Keratinocyte (primary cell): ENCODE measurements around the gene EEF2. TPM values are rescaled to one million over a fixed set of nuclear protein-coding genes. Genes with fewer than 3 reads are reported as not detected.
"Not testable (repeated sequence)": the region's sequence is repeated elsewhere in the genome, so short reads cannot be mapped to it uniquely, and the experiment has no call there.

ENCODE experiments used
- DNase-seq: peaks from one replicate; pipeline ENCODE4 v3.0.0-alpha.2; 2011; ENCODE audit warnings: low read depth, missing footprints, low spot score
- FAIRE-seq: peaks from 2 replicates; lab custom pipeline; 2011; peaks lifted over from hg19 to GRCh38; lab: Jason Lieb, UNC
- H2AFZ ChIP-seq: 2 replicates; pipeline ENCODE4 v1.6.0; 2012; ENCODE audit warnings: low read length, control low read depth, inconsistent platforms; ENCODE audit not compliant: control insufficient read depth
- H3K27ac ChIP-seq: 2 replicates; pipeline ENCODE4 v1.5.1; 2011; ENCODE audit warnings: low read length; ENCODE audit not compliant: control insufficient read depth, insufficient read depth
- H3K27me3 ChIP-seq: 3 replicates; pipeline ENCODE4 v1.6.0; 2011; ENCODE audit warnings: low read length; ENCODE audit not compliant: control insufficient read depth, insufficient read depth; ENCODE audit errors: extremely low read depth
- H3K36me3 ChIP-seq, 2 experiments: 2 replicates in 1 of 2; 3 replicates in 1 of 2; pipeline ENCODE4 v1.5.1; 2011; ENCODE audit warnings: low read length in 2 of 2, mild to moderate bottlenecking in 1 of 2; ENCODE audit not compliant: control insufficient read depth in 2 of 2, insufficient read depth in 2 of 2; ENCODE audit errors: extremely low read depth in 1 of 2
- H3K4me1 ChIP-seq: 3 replicates; pipeline ENCODE4 v1.5.1; 2011; ENCODE audit warnings: low read length; ENCODE audit not compliant: control insufficient read depth, insufficient read depth; ENCODE audit errors: extremely low read depth
- H3K4me2 ChIP-seq: 3 replicates; pipeline ENCODE4 v1.6.0; 2011; ENCODE audit warnings: low read depth, low read length; ENCODE audit not compliant: control insufficient read depth, insufficient read depth; ENCODE audit errors: extremely low read depth
- H3K4me3 ChIP-seq, 3 experiments: fragments of 200-600 bp in 1 of 3; sonication (generic) in 1 of 3; 2 replicates in 2 of 3; 3 replicates in 1 of 3; pipeline ENCODE4 v1.5.1; 2011 to 2016; ENCODE audit warnings: low read length in 3 of 3, mild to moderate bottlenecking in 3 of 3, control low read depth in 2 of 3, inconsistent platforms in 1 of 3, low read depth in 1 of 3, mixed read lengths in 1 of 3, mixed run types in 1 of 3, moderate library complexity in 1 of 3; ENCODE audit not compliant: control insufficient read depth in 2 of 3, insufficient read depth in 2 of 3; ENCODE audit errors: extremely low read depth in 1 of 3
- H3K79me2 ChIP-seq: 2 replicates; pipeline ENCODE4 v1.6.0; 2012; ENCODE audit warnings: low read length; ENCODE audit not compliant: control insufficient read depth, insufficient read depth
- H3K9ac ChIP-seq: 3 replicates; pipeline ENCODE4 v1.6.0; 2011; ENCODE audit warnings: low read length; ENCODE audit not compliant: control insufficient read depth, insufficient read depth; ENCODE audit errors: extremely low read depth
- H3K9me1 ChIP-seq: 3 replicates; pipeline ENCODE4 v1.6.0; 2011; ENCODE audit warnings: low read length; ENCODE audit not compliant: control insufficient read depth, insufficient read depth; ENCODE audit errors: extremely low read depth
- H3K9me3 ChIP-seq: 2 replicates; pipeline ENCODE4 v1.5.1; 2012; ENCODE audit warnings: low read depth, low read length; ENCODE audit not compliant: control insufficient read depth
- H4K20me1 ChIP-seq: 3 replicates; pipeline ENCODE4 v1.6.0; 2011; ENCODE audit warnings: low read length; ENCODE audit not compliant: control insufficient read depth, insufficient read depth; ENCODE audit errors: extremely low read depth
- EZH2 ChIP-seq: IDR thresholded peaks from one replicate; pipeline ENCODE4 v1.6.1; 2012; ENCODE audit warnings: inconsistent platforms, mild to moderate bottlenecking, low read length, moderate library complexity
- dilution Hi-C: fragments of 300-500 bp; cut with MboI; formaldehyde crosslinking; loops from one replicate; pipeline ENCODE4 v1.7.0; 2020; ENCODE audit warnings: low sequenced_read_pairs; ENCODE audit not compliant: extremely low pct_ligation_motif_present
- polyA plus RNA-seq, 5 experiments: library from polyadenylated mRNA; depleted of rRNA in 3 of 5; stranded (reverse) in 3 of 5; stranded (forward) in 1 of 5; unstranded in 1 of 5; fragments of >200 nt; gene quantifications; 1 replicate in 1 of 5; 2 replicates in 3 of 5; 3 replicates in 1 of 5; pipeline versions ENCODE4 v1.2.1 to v1.2.3, GENCODE V29; 2011 to 2012; ENCODE audit warnings: missing spikeins in 2 of 5, low read depth in 1 of 5, low replicate concordance in 1 of 5
- TF ChIP-seq, protein P1 (sequence below), 3 experiments: IDR thresholded peaks in 1 of 3; conservative IDR thresholded peaks in 1 of 3; optimal IDR thresholded peaks in 1 of 3; 2 replicates in 2 of 3; 3 replicates in 1 of 3; pipeline versions ENCODE3 to v1.5.1; 2011; ENCODE audit warnings: low read length in 3 of 3, mild to moderate bottlenecking in 3 of 3, moderate library complexity in 2 of 3, control low read depth in 1 of 3, inconsistent platforms in 1 of 3; ENCODE audit not compliant: insufficient read depth in 2 of 3; ENCODE audit errors: extremely low read depth in 1 of 3

Gene EEF2
- polyA plus RNA-seq, 1 donor (not counting 4 experiments of a cell fraction or from before 2014, with no cell fraction given): 1,193 TPM

DNA sequence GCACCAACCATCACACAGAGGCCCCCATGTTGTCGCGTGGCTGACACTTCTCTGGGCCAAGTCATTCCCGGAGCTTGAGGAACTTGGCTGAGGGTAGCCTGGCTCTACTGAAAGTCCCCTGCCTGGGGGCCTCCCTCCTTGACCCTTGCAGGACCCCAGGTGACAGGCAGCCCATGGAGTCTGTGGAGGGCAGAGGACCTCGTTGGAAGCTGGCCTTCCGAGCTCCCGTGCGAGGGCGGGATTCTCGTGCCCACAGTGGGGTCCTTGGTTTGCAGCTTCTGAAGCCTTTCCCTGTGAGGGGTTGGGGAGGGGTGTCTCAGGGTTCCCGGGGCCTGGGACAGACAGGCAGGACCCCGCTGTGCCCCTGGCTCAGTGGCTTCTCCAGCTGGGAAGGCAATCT is 36.0 kb downstream of the EEF2 start:
- Histone ChIP-seq H3K27me3 (no peaks in the 10 kb centered on the region), H4K20me1 (no peaks in the 10 kb centered on the region)
- dilution Hi-C loops: no loop called here

GRCh38 chr19:3947316-3947933 is 37.8 kb downstream of the EEF2 start:
- H3K79me2 ChIP-seq, H3K9ac ChIP-seq, DNase-seq, H4K20me1 ChIP-seq, dilution Hi-C loops, H3K27me3 ChIP-seq, H3K36me3 ChIP-seq, H2AFZ ChIP-seq, H3K4me3 ChIP-seq, H3K27ac ChIP-seq, H3K4me2 ChIP-seq, H3K9me3 ChIP-seq, H3K4me1 ChIP-seq, FAIRE-seq, H3K9me1 ChIP-seq: not testable (repeated sequence)

More for the DNA sequence above, 36.0 kb downstream of the EEF2 start:
- TF ChIP-seq, protein P1, sequence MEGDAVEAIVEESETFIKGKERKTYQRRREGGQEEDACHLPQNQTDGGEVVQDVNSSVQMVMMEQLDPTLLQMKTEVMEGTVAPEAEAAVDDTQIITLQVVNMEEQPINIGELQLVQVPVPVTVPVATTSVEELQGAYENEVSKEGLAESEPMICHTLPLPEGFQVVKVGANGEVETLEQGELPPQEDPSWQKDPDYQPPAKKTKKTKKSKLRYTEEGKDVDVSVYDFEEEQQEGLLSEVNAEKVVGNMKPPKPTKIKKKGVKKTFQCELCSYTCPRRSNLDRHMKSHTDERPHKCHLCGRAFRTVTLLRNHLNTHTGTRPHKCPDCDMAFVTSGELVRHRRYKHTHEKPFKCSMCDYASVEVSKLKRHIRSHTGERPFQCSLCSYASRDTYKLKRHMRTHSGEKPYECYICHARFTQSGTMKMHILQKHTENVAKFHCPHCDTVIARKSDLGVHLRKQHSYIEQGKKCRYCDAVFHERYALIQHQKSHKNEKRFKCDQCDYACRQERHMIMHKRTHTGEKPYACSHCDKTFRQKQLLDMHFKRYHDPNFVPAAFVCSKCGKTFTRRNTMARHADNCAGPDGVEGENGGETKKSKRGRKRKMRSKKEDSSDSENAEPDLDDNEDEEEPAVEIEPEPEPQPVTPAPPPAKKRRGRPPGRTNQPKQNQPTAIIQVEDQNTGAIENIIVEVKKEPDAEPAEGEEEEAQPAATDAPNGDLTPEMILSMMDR (optimal IDR thresholded peaks at IDR 0.05 in 1 of 3, IDR thresholded peaks at IDR 0.05 in 1 of 3, conservative IDR thresholded peaks at IDR 0.05 in 1 of 3; ENCODE audit: extremely low read depth in 1 of 3, insufficient read depth in 2 of 3, low read length in 3 of 3): no peak
- TF ChIP-seq EZH2: no peak
- Histone ChIP-seq H3K79me2 (no peaks in the 10 kb centered on the region), H3K9ac (no peak overlapping the region), H3K4me2 (no peak overlapping the region), H3K27ac (no peak overlapping the region), H3K4me1 (no peaks in the 10 kb centered on the region), H3K9me1 (no peaks in the 10 kb centered on the region), H2AFZ (no peak overlapping the region), H3K36me3 (no peaks in the 10 kb centered on the region), H3K9me3 (no peaks in the 10 kb centered on the region), H3K4me3 (no peak overlapping the region)
- DNase-seq (no peak), FAIRE-seq (no peak)

DNA sequence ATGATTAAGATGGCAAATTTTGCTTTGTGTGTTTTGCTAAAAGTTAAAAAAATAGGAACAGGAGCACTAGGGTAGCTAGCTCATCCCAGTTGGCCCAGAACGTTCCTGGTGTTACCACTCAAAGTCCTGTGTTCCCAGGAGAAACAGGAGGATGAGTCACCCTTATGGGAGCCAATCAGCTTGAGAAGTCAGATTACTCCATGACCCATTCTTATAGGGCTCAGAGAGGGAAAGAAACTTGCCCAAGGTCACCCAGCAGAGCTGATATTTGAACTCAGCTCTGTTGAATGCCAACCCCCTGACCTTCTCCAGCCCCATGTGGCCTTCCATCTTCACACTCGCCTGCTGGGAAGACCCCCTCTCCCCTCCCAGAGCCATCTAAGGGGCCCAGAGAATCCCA is 39.4 kb downstream of the EEF2 start:
- no peaks in the 10 kb centered on the region for H3K9me1 ChIP-seq
- DNase-seq (no peak), FAIRE-seq (no peak)
- dilution Hi-C loops: no loop called here
- H2AFZ ChIP-seq: no peak overlapping the region
- H3K27me3 ChIP-seq: no peaks in the 10 kb centered on the region
- no peak overlapping the region for H3K4me2 ChIP-seq
- H3K79me2 ChIP-seq: no peaks in the 10 kb centered on the region
- no peak overlapping the region for H3K27ac ChIP-seq
- H3K9ac ChIP-seq: no peak overlapping the region
- no peak overlapping the region for H3K4me3 ChIP-seq
- no peaks in the 10 kb centered on the region for H3K36me3 ChIP-seq
- no peaks in the 10 kb centered on the region for H4K20me1 ChIP-seq
- no peaks in the 10 kb centered on the region for H3K4me1 ChIP-seq
- TF ChIP-seq, protein P1 (optimal IDR thresholded peaks at IDR 0.05 in 1 of 3, IDR thresholded peaks at IDR 0.05 in 1 of 3, conservative IDR thresholded peaks at IDR 0.05 in 1 of 3; ENCODE audit: extremely low read depth in 1 of 3, insufficient read depth in 2 of 3, low read length in 3 of 3): no peak
- no peak for TF ChIP-seq EZH2
- no peaks in the 10 kb centered on the region for H3K9me3 ChIP-seq
